ENCODE measurements around the gene UNC13D. TPM values are rescaled to one million over a fixed set of nuclear protein-coding genes. Genes with fewer than 3 reads are reported as not detected.

UNC13D gene
- total RNA-seq, 4 donors from 2014 or later: 3.0 to 48.3 (median 16.2) TPM

- no peak for DNase-seq
- Histone ChIP-seq H3K4me3 (no peak overlapping the region), H3K9me3 (no peaks in the 10 kb centered on the region), H3K27me3 (no peaks in the 10 kb centered on the region), H3K27ac (no peak overlapping the region), H3K4me1 (peaks cover 12 to 18% (median 12%) of the 10 kb centered on the region in 4 donors), H3K36me3 (peaks cover 0 to 20% (median 4%) of the 10 kb centered on the region in 4 donors)
- TF ChIP-seq CTCF (IDR thresholded peaks at IDR 0.05) (no peak), POLR2AphosphoS5 (IDR thresholded peaks at IDR 0.05) (no peak), POLR2A (IDR thresholded peaks at IDR 0.05) (no peak), EP300 (IDR thresholded peaks at IDR 0.05; ENCODE audit: low read depth) (no peak)
- in situ Hi-C loops (cut with MboI; ENCODE audit: low pct_ligation_motif_present in 1 of 4, low pct_unique_long_range_greater_than_20kb in 1 of 4, low sequenced_read_pairs in 3 of 4) (no loop called here), intact Hi-C loops (cut with DNase I; ENCODE audit: low total_unique reads) (loop anchor here (10.0 kb wide), 1 partner anchor 70 kb away; no protein-coding TSS in a partner anchor)
- WGBS, 2 donors (ENCODE audit: low coverage in 1 of 2): 83% methylated on average over 11 of the region's 13 CpGs; no CpG with 5 or more reads in 1 of the 2 donors
Observed at GRCh38 chr17:75825149-75825552, 19.1 kb downstream of the UNC13D start.

- H3K9me3 ChIP-seq: no peaks in the 10 kb centered on the region
- no peak overlapping the region for H3K27ac ChIP-seq
- H3K27me3 ChIP-seq: no peaks in the 10 kb centered on the region
- 81% methylated on average over 2 of the region's 2 CpGs; no CpG with 5 or more reads in 1 of the 2 donors for WGBS, 2 donors (ENCODE audit: low coverage in 1 of 2)
- peaks cover 0 to 25% (median 6%) of the 10 kb centered on the region in 4 donors for H3K36me3 ChIP-seq
- TF ChIP-seq EP300 (IDR thresholded peaks at IDR 0.05; ENCODE audit: low read depth) (no peak), CTCF (IDR thresholded peaks at IDR 0.05) (no peak), POLR2A (IDR thresholded peaks at IDR 0.05) (no peak), POLR2AphosphoS5 (IDR thresholded peaks at IDR 0.05) (no peak)
- H3K4me1 ChIP-seq: peaks cover 12 to 18% (median 12%) of the 10 kb centered on the region in 4 donors
- DNase-seq: no peak
- no peak overlapping the region for H3K4me3 ChIP-seq
- intact Hi-C loops (cut with DNase I; ENCODE audit: low total_unique reads): loop anchor here (10.0 kb wide), 1 partner anchor 70 kb away; no protein-coding TSS in a partner anchor
- in situ Hi-C loops (cut with MboI; ENCODE audit: low pct_ligation_motif_present in 1 of 4, low pct_unique_long_range_greater_than_20kb in 1 of 4, low sequenced_read_pairs in 3 of 4): no loop called here
Observed at GRCh38 chr17:75824666-75825065, 19.5 kb downstream of the UNC13D start.

DNA sequence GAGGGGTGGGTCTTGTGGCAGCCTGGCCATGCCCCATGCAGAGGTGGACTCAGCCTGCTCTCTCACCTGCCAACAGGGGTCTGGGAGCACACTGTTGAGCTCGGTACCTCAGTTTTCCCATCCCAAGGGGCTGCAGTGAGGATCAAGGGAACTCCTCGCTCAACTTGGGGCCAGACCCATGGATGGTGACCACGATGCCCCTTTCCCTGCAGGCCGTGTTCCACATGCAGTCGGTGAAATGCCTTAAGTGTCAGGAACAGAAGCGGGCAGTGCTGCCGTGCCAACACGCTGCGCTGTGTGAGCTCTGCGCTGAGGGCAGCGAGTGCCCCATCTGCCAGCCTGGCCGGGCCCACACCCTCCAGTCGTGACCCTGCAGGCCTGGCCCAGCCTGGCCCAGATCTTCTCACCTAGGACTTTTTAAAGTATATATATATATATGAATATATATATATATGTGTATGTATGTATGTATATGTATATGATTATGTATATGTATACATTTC lies 20.1 kb downstream of the UNC13D start:
- H3K4me3 ChIP-seq: no peak overlapping the region
- WGBS, 2 donors (ENCODE audit: low coverage in 1 of 2): 92% methylated on average over 13 of the region's 13 CpGs; no CpG with 5 or more reads in 1 of the 2 donors
- intact Hi-C loops (cut with DNase I; ENCODE audit: low total_unique reads) (loop anchor here (10.0 kb wide), 1 partner anchor 69 kb away; no protein-coding TSS in a partner anchor), in situ Hi-C loops (cut with MboI; ENCODE audit: low pct_ligation_motif_present in 1 of 4, low pct_unique_long_range_greater_than_20kb in 1 of 4, low sequenced_read_pairs in 3 of 4) (no loop called here)
- peaks cover 12 to 18% (median 12%) of the 10 kb centered on the region in 4 donors for H3K4me1 ChIP-seq
- DNase-seq: no peak
- H3K9me3 ChIP-seq: no peaks in the 10 kb centered on the region
- no peaks in the 10 kb centered on the region for H3K27me3 ChIP-seq
- H3K27ac ChIP-seq: no peak overlapping the region
- TF ChIP-seq POLR2AphosphoS5 (IDR thresholded peaks at IDR 0.05) (no peak), CTCF (IDR thresholded peaks at IDR 0.05) (no peak), EP300 (IDR thresholded peaks at IDR 0.05; ENCODE audit: low read depth) (no peak)
- peaks cover 0 to 30% (median 9%) of the 10 kb centered on the region in 4 donors for H3K36me3 ChIP-seq

GRCh38 chr17:75823257-75824041 lies 20.8 kb downstream of the UNC13D start:
- intact Hi-C loops (cut with DNase I; ENCODE audit: low total_unique reads) (loop anchor here (10.0 kb wide), 1 partner anchor 69 kb away; no protein-coding TSS in a partner anchor), in situ Hi-C loops (cut with MboI; ENCODE audit: low pct_ligation_motif_present in 1 of 4, low pct_unique_long_range_greater_than_20kb in 1 of 4, low sequenced_read_pairs in 3 of 4) (no loop called here)
- no peak for TF ChIP-seq CTCF (IDR thresholded peaks at IDR 0.05)
- no peak for TF ChIP-seq POLR2A (IDR thresholded peaks at IDR 0.05)
- TF ChIP-seq EP300 (IDR thresholded peaks at IDR 0.05; ENCODE audit: low read depth): no peak
- no peak for TF ChIP-seq POLR2AphosphoS5 (IDR thresholded peaks at IDR 0.05)
- Histone ChIP-seq H3K9me3 (no peaks in the 10 kb centered on the region), H3K27ac (no peak overlapping the region), H3K4me3 (no peak overlapping the region), H3K27me3 (no peaks in the 10 kb centered on the region), H3K36me3 (peaks cover 0 to 37% (median 12%) of the 10 kb centered on the region in 4 donors), H3K4me1 (peaks cover 12 to 16% (median 12%) of the 10 kb centered on the region in 4 donors)
- 94% methylated on average over 28 of the region's 28 CpGs; no CpG with 5 or more reads in 1 of the 2 donors for WGBS, 2 donors (ENCODE audit: low coverage in 1 of 2)
- no peak for DNase-seq

Data from transverse colon (tissue), 4 donors.